Amygdala (tissue), 56 donors: ENCODE data around the gene CAB39.

Experiments
- DNase-seq, 56 donors: peaks; one replicate each; lab custom pipeline; 2025; lab: John Stamatoyannopoulos, UW

The CAB39 gene

GRCh38 chr2:230809015-230809414, 96.4 kb downstream of the CAB39 start:
- no peak for DNase-seq

DNA sequence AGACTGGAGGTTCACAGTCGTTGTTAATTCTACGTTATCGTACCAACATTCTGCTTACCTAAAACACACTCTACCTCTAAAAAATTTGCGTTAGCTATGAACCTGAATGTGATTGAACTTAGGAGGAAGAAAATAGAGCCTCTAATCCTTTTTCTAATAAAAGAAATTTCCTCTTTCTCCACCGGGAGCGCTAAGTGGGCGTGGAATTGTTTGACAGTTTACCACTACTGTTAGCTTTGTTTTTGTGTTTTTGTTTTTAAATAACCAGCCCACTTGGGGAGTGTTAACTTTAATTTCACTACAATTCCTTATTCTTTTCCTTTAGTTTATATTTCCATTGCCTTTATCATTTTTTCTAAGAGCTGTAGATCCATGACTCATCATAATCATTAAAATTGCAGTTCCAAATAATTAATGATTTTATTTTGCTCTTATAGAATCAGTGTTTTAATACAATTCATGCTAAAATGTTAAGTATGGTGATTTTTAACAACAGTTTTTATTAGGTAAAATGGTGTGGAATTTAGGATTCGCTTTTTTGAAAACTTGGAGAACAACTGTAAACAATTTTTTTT, 97.1 kb downstream of the CAB39 start:
- DNase-seq = no peak

GRCh38 chr2:230811508-230811907, 98.9 kb downstream of the CAB39 start:
- no peak for DNase-seq

DNA sequence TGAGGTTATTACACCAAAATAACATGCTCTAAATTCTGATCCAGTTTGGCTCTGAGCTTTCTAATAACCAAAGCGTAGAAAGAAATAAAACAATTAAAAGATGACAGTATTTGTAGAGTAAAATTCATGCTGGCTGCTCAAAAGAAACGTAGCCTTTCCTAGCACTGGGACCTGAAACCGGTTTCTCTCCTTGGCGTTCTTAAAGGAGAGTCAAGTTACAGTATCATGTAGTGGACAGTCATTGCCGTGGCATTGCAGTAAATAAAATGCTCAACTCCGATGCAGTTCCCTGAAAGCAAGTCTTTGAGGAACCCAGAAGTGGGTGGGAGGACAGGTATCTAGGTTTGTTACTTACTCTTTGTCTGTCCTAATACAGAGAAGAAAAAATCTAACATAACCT, 99.4 kb downstream of the CAB39 start:
- DNase-seq = no peak

DNA sequence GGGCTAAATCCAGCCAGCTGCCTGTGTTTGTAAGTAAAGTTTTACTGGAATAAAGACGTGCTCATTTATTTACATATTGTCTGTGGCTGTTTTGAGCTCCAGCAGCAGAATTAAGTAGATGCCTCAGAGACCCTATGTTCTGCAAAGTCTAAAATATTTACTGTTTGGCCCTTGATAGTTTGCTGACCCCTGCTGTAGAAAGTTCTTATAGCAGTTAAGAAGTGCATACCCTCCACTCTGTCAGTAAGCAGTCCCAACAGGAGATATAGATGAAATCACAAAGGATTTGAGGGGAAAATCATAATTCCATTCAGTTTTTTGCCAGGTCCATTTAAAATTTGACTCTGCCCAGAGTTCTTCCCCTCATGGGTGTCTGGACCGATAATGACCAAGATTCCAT, 102.0 kb downstream of the CAB39 start:
- no peak for DNase-seq

DNA sequence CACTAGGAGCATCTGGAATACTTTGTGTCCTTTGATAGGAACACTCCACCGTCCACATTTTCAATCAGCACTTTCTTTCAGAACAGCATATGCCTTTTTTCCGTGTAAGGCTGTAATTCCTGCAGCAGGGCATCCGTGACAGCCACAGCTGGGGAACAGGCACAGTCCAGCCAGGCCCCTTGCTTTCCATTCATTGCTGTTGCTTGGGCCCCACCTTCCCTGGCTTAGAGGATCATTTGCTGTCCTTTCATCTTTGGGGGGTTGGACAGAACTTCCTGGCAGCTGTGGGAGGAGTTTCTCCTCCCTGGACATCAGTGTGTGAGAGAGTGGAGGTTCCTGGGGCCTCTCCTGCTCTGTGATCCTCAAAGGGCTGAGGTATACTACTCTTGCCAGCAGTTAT, 102.4 kb downstream of the CAB39 start:
- DNase-seq = no peak

- peak in 1 of 56 donors; percentile 10 for DNase-seq
These were observed 104.1 kb downstream of the CAB39 start for GRCh38 chr2:230816735-230817134.

DNA sequence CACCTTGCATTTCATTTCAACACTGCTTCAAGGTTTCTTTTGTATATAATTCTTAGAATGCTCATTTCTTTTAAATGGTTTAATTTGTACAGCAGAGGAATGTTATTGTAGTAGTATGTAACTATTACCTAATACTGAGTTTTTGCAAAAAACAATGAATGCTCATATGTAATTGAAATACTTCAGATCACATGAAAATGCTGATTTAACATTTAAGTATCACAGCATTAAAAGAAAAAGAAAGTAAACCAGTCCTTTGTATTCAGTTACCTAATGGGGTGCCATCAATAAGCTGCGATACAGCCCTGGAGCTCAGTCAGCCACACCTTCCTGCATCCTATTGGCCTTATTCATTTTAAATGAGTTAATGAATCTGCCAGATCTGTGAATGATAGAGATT, 106.8 kb downstream of the CAB39 start:
- no peak for DNase-seq

GRCh38 chr2:230821261-230821990, 108.8 kb downstream of the CAB39 start:
- DNase-seq = no peak

GRCh38 chr2:230821991-230822520, 109.4 kb downstream of the CAB39 start:
- DNase-seq = no peak

- no peak for DNase-seq
These were observed 110.8 kb downstream of the CAB39 start for GRCh38 chr2:230823264-230823964.

GRCh38 chr2:230824406-230824978, 111.8 kb downstream of the CAB39 start:
- peak in 44 of 56 donors; percentile 3 to 73 (median 28) for DNase-seq

GRCh38 chr2:230825354-230825753, 112.7 kb downstream of the CAB39 start:
- no peak for DNase-seq

DNA sequence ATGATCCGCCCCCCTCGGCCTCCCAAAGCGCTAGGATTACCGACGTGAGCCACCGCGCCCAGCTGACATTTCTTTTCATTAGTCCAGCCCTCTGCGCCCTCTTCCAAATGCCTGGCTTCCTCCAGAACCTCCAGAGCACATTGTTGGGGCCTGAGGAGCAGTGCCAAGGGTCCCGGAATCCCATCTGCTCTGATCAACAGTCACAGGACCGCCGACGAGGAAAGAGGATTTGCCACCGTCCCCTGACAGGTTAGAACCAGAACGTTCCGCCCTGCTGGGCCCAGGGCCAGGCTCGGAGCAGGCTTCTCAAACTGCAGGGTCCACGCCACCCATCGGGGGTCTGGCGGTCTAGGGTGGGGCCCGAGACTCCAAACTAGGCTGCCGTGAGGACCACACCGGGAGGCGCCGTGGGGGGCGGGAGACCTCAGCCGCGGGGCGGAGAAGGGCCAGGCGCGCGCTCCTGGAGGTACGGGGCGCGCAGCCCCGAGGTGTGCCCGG, 115.2 kb downstream of the CAB39 start:
- DNase-seq = no peak

- DNase-seq = no peak
These were observed 115.8 kb downstream of the CAB39 start for GRCh38 chr2:230828272-230828961.

DNA sequence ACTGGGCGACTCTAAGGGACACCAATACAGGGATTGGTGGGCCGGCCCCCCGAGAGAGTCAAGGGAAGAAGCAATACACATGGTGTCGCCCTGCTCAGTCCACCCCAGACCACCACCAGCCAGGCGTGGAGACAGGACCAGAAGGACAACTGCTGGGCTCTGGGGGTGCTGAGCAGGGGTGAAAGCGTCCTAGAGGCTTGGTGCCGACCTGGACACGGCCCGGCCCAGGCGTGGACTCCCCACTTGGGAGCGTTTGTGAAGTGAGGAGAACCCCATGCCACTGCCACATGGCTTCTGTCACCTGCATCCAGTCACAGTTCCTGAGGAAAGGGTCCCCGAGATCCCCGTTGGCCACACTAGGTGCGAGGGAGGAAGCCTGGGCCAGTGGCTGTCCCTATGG, 116.7 kb downstream of the CAB39 start:
- no peak for DNase-seq

DNA sequence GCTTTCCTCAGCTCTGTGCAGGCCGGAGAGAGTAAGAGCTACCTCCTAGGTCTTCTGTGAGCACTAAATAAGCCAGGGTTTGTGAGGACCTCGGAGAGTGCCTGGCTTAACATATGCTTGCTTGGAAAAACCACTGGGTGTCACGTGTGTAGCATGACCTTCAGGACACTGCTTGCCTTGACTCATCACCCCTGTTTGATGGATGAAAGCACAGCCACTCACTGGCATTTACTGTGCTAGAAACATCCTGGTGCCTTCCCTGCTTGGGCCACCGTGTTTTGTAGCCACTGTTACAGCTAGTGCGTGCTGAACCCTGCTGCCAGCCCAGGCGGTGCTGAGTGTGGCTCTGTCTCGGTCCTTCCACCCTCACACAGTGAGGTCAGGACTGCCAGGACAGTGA, 117.3 kb downstream of the CAB39 start:
- DNase-seq = no peak

DNA sequence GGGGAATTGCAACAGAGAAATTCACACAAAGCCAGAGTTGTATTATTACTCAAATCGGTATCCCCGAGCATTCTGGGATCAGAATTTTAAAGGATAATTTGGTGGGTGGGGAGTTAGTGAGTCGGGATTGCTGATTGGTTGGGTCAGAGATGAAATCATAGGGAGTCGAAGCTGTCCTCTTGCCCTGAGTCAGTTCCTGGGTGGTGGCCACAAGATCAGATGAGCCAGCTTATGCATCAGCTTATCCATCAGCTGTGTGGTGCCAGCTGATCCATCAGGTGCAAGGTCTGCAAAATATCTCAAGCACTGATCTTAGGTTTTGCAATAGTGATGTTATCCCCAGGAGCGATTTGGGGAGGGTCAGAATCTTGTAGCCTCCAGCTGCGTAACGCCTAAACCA, 117.8 kb downstream of the CAB39 start:
- no peak for DNase-seq

DNA sequence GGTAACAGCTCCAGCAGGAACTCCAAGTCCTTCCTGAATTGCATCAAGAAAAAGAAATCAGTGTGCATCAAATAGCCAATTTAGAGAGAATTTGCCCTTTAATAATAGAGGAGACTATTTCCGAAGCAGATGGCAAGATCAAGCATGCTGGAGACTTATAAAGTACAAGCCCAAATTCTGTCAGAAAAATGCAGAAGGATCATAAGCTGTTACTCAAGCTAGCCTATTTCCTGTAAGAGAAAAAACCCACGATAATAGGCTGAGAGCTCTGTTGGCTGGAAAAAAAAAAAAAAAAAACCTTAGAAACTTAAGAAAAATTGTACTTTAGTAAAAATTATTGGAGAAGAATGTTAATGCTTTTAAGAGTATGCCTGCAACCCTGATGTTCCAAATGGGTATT, 127.7 kb downstream of the CAB39 start:
- DNase-seq = no peak

GRCh38 chr2:230842473-230842872, 129.8 kb downstream of the CAB39 start:
- no peak for DNase-seq

DNA sequence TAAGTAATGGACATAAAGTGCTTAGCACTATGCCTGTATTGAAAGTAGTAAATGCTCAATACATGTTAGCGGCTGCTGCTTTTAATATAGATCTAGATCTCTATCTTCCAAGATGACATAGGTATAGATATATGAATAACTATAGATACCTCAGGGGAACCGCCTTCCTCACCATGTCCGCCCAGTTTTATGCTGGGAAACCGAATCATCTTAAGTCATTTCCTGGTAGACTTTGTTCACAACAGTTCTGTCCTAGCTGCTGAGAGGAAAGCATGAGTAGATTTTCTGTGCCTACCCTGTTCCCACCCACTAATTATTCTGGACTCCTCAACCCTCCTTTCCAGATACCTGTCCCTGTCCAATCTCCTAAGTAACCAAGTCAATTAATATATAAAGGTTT, 130.5 kb downstream of the CAB39 start:
- DNase-seq = no peak
